Measurements from ENCODE around the gene TNK2.

DNA sequence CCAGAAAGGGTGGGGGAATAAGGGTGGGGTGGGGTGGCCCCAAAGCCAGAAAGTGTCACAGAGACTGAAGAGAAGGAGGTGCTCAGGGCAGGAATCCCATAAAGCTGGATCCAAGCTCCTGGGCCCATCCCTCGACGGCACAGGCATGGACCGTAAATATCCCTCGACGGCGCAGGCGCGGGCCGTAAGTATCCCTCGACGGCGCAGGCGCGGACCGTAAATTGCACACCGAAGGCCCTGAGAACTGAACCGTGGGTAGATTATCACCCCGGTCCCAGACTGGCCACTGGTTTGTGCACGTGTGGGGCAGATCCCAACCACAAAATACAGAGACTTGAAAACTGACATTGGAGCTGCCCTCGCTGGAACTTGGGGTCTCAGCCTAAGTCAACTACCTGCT is 55.3 kb downstream of the TNK2 start:
- TF ChIP-seq, protein P1, sequence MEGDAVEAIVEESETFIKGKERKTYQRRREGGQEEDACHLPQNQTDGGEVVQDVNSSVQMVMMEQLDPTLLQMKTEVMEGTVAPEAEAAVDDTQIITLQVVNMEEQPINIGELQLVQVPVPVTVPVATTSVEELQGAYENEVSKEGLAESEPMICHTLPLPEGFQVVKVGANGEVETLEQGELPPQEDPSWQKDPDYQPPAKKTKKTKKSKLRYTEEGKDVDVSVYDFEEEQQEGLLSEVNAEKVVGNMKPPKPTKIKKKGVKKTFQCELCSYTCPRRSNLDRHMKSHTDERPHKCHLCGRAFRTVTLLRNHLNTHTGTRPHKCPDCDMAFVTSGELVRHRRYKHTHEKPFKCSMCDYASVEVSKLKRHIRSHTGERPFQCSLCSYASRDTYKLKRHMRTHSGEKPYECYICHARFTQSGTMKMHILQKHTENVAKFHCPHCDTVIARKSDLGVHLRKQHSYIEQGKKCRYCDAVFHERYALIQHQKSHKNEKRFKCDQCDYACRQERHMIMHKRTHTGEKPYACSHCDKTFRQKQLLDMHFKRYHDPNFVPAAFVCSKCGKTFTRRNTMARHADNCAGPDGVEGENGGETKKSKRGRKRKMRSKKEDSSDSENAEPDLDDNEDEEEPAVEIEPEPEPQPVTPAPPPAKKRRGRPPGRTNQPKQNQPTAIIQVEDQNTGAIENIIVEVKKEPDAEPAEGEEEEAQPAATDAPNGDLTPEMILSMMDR (IDR thresholded peaks at IDR 0.05; ENCODE audit: extremely low read depth in 1 of 2, insufficient read depth in 1 of 2, low read depth in 1 of 2, low read length in 2 of 2) = no peak
- TF ChIP-seq POLR2A (IDR thresholded peaks at IDR 0.05; ENCODE audit: low read depth, low read length) (no peak), MYC (IDR thresholded peaks at IDR 0.05; ENCODE audit: low read depth, low read length) (no peak), EZH2 (IDR thresholded peaks at IDR 0.05; ENCODE audit: borderline replicate concordance, low read depth, low read length, severe bottlenecking) (no peak), JUN (IDR thresholded peaks at IDR 0.05; ENCODE audit: borderline replicate concordance, insufficient read depth, insufficient read length, low read depth) (no peak), GATA2 (IDR thresholded peaks at IDR 0.05; ENCODE audit: insufficient read depth, insufficient read length, low read depth, low read length) (no peak), POLR2AphosphoS5 (IDR thresholded peaks at IDR 0.05; ENCODE audit: insufficient read depth, low read depth, low read length) (no peak)

Data from endothelial cell of umbilical vein (primary cell).